Occipital lobe (tissue), 2 donors: ENCODE results near the gene DHDDS. TPM values are rescaled to one million over a fixed set of nuclear protein-coding genes. Genes with fewer than 3 reads are reported as not detected.

ENCODE experiments used
- DNase-seq: peaks from one replicate; lab custom pipeline; 2025; lab: John Stamatoyannopoulos, UW
- total RNA-seq: library from RNA; depleted of rRNA; stranded (reverse); fragments of >200 nt; gene quantifications from one replicate; pipeline ENCODE4 v1.2.3, GENCODE V29; 2014

The DHDDS gene
- total RNA-seq, 1 donor from 2014 or later = 27.3 TPM

- DNase-seq = peak; percentile 12
Observed at GRCh38 chr1:26417111-26417759, 14.9 kb upstream of the DHDDS start.

DNA sequence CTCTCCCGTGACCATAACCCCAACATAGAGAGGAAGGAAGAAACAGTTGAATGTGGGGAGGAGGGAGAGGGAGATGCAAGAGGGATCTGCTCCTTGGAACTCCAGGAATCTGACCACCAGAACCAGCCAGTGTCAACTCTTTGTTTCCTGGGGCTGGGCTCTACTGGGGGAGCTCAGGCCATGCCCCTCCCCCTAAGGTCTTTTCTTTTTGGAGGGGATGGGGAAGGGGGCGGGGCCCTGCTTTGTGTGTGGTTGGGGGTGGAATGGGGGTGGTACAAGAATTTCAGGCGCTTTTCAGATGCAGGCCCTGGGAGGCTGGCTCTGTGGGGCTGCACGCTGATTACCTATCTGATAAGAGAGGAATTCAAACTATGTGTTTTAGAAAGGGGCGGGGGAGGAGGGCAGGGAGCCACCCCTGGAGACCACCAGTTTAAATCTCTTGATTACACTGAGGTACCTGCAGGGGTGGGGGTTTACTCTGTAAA is 13.2 kb upstream of the DHDDS start:
- DNase-seq = no peak

GRCh38 chr1:26419494-26419893 is 12.6 kb upstream of the DHDDS start:
- DNase-seq = no peak

DNA sequence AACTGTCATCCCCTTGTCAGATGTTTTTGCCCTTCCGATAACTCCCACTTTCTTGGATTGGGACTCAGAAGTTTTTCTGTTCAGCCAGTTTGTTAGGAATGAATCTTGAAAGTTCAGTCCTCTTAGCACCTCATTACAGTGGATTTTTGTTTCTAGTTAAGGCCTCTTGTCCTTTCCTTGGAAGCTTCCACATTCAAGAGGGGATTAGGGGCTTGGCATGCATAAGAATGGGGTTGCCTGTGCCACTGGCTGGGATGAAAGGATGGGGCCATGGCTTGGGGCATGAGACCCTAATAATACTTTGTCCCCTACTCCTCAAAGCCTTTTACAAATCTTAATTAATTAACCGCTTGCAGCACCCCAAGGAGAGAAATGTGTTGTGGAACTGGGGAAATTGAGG is 2.4 kb upstream of the DHDDS start:
- DNase-seq = no peak

DNA sequence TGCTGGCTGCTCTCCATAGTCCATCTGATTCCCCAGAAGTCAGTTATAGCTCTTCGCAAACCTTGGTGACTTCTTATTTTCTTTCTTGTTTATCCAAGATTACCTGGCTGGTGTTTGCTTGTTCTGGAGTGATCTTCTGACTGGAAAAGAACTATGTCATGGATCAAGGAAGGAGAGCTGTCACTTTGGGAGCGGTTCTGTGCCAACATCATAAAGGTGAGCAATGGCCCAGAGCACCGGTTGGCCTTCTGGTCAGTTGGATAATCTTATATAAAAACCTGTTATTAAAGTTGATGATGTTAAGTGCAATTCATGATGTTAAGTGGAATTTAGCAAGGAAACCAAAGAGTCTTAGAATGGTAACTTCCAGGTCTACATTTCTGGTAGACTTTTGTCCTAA is 672 bp downstream of the DHDDS start:
- DNase-seq = no peak

GRCh38 chr1:26434161-26434752 is 2.1 kb downstream of the DHDDS start:
- no peak for DNase-seq

GRCh38 chr1:26438041-26438440 is 5.9 kb downstream of the DHDDS start:
- no peak for DNase-seq

DNA sequence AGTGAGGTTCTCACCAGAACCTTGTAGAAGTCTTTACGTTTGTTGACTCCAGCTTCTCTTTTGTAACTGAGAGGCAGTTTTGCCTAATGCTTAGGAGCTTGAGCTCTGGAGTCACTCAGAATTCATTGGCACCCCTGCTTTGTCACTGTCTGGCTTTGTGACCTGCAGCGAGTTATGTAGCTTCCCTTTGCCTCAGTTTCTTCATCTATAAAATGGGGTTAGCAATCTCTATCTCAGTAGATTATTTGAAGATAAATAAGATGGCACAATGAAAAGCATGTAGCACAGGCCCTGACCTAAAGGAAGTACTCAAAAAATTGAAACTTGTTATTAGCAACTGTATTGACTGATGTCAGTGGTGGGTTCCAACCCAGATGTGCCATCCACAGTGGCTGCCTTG is 8.1 kb downstream of the DHDDS start:
- DNase-seq = no peak

DNA sequence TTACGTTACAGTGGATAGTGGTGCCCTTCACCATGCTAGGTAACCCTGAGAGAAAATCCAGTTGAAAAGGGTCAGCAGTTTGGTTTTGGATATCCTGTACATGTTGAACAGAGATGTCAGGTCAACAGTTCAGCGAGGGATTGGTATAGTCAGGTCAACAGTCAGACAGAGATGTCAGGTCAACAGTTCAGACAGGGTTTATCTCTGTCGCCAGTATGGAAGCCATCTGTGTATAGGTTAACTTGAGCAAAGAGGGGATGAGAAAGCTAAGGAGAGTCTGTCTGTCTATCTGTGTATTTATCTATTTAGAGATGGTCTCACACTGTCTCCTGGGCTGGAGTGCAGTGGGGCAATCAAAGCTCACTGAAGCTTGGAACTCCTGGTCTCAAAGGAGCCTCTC is 17.7 kb downstream of the DHDDS start:
- no peak for DNase-seq

GRCh38 chr1:26450908-26451307 is 18.8 kb downstream of the DHDDS start:
- no peak for DNase-seq

GRCh38 chr1:26452459-26453183 is 20.5 kb downstream of the DHDDS start:
- no peak for DNase-seq

GRCh38 chr1:26459148-26459547 is 27.0 kb downstream of the DHDDS start:
- no peak for DNase-seq

DNA sequence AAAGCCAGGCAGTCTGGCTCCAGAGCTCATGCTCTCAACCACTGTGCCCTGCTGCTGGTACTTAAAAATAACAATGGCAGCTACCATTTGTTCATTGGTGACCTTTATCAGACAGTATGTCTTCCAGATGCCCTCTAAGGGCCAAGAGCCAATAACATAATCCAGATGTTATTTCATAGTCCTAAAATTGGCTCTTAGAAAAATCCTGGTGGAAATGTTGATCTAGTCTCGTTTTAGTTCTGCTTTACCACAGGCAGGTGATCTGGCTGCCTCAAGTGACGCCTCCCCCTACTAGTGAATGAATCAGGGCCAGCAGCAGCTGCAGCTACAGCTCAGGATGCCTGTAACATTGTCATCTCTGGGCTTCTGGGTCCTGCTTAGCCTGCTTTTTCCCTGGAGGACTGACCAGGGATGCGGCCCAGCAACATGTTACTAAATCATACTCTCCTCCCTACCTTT is 27.5 kb downstream of the DHDDS start:
- DNase-seq = no peak

GRCh38 chr1:26468911-26469310 is 36.8 kb downstream of the DHDDS start:
- DNase-seq = no peak

DNA sequence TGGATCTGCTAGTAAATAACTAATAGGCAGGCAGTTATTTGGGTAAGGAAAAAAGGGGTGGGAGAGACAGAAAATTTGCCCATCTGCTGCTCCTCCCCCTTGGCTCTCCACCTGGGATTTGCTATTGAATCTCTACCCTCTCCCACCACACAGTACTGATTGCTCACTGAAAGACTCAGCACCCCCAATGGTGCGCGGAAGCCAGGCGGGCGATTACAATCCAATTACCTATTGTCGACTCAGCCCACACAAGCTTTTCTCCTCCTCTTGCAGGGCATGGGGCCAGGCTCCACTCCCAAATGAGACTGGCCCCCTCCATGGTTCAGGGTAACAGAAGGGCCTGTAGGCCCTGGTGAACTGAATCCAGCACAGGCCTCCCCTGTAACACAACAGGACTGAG is 37.4 kb downstream of the DHDDS start:
- DNase-seq = no peak

GRCh38 chr1:26470878-26471497 is 38.9 kb downstream of the DHDDS start:
- no peak for DNase-seq

- DNase-seq = peak; percentile 32
Observed at GRCh38 chr1:26471498-26472319, 39.6 kb downstream of the DHDDS start.

- peak; percentile 90 for DNase-seq
Observed at GRCh38 chr1:26472320-26472900, 40.3 kb downstream of the DHDDS start, which contains the start of gene HMGN2. HMGN2 (plus strand) TSS chr1:26472440; CDS start chr1:26472613, 173 bp downstream.

- DNase-seq = peak; percentile 95
Observed at GRCh38 chr1:26472901-26473845, 41.1 kb downstream of the DHDDS start.

- DNase-seq = no peak
Observed at GRCh38 chr1:26474818-26475217, 42.7 kb downstream of the DHDDS start.
